Stimulated activated CD4-positive, alpha-beta T cell treated with anti-CD3 and anti-CD28 coated beads, Interleukin-1b, Interleukin-23, amount 100 ng/mL, for 1 hour (primary cell): Measurements from ENCODE around the gene ZNF296.

ENCODE experiments used
- DNase-seq, 2 donors: peaks; one replicate each; pipeline ENCODE4 v3.0.0-alpha.2; 2020; ENCODE audit warnings: low read depth in 2 of 2

The ZNF296 gene

DNA sequence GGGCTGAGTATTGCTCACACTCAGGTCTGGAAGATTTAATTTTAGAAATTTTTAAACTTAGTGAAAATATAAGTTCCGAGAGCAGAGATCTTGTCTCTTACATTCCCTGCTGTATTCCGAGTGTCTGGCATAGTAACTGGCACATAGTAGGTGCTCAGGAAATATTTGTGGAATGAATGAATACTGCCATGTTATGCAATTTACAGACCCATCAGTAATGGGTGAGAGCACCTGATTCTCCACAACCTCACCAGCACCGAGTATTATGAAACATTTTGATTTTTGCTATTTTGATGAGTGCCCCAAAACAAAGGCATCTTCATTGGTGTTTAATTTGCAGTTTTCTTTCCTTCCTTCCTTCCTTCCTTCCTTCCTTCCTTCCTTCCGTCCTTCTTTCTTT lies 53.2 kb downstream of the ZNF296 start:
- DNase-seq: no peak

- DNase-seq: no peak
Observed at GRCh38 chr19:45021971-45022370, 54.3 kb downstream of the ZNF296 start.
